Peyer's patch (tissue), 4 donors: Measurements from ENCODE around the gene SAMSN1.

Source experiments
- POLR2A ChIP-seq, 2 donors: fragments of 450-650 bp; IDR thresholded peaks; one replicate each; pipeline ENCODE4 v1.5.1; 2017; ENCODE audit warnings: antibody characterized with exemption in 2 of 2, mild to moderate bottlenecking in 2 of 2, moderate library complexity in 2 of 2
- TF ChIP-seq, protein P1 (sequence below), 6 experiments: fragments of 450-650 bp in 4 of 6; fragments of 200-600 bp in 2 of 6; sonication (generic) in 1 of 6; IDR thresholded peaks; one replicate each; pipeline ENCODE4 v1.5.1; 2017 to 2019; ENCODE audit warnings: antibody characterized with exemption in 6 of 6, mild to moderate bottlenecking in 3 of 6, moderate library complexity in 1 of 6

DNA sequence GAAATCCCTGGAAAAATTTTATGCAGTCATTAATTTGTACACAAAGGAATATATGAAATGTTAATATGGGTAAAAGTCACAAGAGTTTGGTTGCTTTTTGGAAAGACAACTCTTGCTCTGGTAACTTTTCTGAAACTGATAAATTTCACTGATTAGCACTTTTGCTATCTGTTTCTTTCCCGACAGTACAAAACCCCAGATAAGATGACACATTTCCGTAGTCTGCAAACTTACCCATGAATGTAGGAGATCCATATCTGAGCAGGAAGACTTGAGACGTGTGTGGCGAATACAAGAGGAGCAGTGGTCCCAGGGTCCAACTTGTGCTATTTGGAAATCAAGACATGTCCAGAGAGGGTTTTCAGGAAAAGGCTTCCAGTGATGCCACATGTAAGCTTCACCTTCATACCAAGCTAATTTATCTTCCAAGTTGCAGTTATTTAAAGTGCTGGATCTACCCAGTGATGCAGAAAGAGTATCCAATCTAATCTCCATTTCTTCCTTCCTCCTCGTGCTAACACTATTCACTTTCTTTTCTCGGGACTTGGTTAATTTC lies 35.9 kb upstream of the SAMSN1 start:
- TF ChIP-seq, protein P1, sequence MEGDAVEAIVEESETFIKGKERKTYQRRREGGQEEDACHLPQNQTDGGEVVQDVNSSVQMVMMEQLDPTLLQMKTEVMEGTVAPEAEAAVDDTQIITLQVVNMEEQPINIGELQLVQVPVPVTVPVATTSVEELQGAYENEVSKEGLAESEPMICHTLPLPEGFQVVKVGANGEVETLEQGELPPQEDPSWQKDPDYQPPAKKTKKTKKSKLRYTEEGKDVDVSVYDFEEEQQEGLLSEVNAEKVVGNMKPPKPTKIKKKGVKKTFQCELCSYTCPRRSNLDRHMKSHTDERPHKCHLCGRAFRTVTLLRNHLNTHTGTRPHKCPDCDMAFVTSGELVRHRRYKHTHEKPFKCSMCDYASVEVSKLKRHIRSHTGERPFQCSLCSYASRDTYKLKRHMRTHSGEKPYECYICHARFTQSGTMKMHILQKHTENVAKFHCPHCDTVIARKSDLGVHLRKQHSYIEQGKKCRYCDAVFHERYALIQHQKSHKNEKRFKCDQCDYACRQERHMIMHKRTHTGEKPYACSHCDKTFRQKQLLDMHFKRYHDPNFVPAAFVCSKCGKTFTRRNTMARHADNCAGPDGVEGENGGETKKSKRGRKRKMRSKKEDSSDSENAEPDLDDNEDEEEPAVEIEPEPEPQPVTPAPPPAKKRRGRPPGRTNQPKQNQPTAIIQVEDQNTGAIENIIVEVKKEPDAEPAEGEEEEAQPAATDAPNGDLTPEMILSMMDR (IDR thresholded peaks at IDR 0.05) = no peak
- no peak for TF ChIP-seq POLR2A (IDR thresholded peaks at IDR 0.05)
